SIG-M5 treated with dmso at 0.1 percent for 504 hours (cell line): ENCODE data around the gene ANTXRL.
"Not testable (repeated sequence)": the region's sequence is repeated elsewhere in the genome, so short reads cannot be mapped to it uniquely, and the experiment has no call there.

Experiments used
- DNase-seq: peaks from one replicate; lab custom pipeline; 2025; ENCODE audit not compliant: unreplicated experiment; lab: John Stamatoyannopoulos, UW

ANTXRL gene

DNA sequence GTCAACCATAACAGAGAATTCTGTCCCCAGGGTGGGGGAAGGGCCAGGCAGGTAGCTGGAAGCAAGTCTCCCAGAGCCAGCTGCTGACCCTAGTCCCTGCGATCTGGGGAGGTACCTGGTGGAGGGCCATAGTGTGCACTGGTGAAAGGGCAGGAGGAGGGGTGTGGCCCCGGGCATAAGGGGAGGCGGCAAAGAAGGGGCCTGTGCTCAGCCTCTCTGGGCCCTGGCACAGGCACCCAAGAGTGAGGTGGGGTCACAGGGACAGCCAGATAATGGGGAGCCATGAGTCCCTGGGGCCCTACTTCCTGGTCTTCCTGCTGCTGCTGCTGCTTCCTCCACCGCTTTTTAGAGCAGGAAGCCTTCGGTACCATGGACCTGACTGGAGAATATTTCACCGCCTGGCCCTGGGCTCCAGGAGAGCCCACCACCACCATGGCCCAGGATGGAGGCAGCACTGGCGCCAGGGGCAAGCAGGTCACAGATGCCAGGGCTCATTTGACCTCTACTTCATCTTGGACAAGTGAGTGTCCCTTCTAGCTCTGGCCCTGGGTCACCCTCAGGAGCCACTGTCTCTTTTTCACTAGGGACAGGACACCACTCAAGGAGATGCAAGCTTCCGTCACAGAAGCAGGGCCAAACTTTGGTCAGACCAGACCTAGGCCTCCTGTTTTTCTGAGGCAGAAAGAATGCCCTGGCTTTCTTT lies at the start of gene ANTXRL:
Gene ANTXRL (plus strand): TSS at position 7 of the 703 bp plus-strand sequence. CDS start 266 bp downstream, at position 273.
- no peak for DNase-seq

DNA sequence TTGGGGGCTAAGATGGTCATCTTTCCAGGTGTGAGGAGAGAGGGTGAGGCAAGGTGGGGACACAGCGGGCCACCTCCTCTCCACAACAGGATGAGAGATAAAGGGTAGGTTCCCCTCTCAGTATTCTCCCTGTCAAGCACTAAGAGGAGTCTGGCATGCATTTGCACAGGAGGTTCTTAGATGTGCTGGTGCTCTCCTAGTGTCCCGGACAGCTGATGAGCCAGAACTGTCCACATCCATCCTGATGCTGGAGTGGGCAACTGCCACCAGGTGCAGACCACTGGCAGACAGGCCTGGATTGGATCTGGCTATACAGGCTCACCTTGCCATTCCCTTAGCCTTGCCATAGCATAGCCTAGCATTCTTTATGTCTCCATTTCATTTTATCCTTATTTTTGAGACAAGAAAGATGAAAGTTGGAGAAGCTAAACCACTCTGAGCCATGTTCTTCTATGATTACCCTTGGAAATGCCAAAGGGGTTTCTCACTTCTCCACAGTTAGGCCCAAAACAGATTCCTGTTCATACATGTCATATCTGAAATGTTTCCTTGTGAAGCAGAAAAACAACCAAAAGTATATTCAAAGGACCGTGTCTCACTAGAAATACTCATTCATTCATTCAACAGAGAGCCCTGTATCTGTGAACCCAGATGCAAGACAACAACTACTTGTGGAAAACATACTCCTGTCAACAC lies 48.8 kb upstream of the ANTXRL start:
- no peak for DNase-seq

DNA sequence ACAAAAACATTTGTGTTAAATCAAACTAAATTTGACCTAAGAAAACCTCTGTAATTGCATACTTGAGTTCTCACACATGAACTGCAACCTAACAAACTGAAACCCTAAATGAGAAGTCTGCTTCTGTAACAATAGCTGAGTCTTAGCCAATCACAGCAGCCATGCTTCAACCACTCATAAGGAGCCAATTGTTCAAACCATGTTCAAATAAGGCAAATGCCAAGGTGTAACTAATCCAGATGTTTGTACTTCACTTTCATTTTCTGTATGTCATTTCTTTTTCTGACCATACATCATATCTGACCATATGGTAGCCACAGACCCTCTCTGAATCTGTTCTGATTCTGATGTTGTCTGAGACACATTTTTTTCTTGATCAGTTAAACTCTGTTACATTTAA lies 47.5 kb upstream of the ANTXRL start:
- no peak for DNase-seq

DNA sequence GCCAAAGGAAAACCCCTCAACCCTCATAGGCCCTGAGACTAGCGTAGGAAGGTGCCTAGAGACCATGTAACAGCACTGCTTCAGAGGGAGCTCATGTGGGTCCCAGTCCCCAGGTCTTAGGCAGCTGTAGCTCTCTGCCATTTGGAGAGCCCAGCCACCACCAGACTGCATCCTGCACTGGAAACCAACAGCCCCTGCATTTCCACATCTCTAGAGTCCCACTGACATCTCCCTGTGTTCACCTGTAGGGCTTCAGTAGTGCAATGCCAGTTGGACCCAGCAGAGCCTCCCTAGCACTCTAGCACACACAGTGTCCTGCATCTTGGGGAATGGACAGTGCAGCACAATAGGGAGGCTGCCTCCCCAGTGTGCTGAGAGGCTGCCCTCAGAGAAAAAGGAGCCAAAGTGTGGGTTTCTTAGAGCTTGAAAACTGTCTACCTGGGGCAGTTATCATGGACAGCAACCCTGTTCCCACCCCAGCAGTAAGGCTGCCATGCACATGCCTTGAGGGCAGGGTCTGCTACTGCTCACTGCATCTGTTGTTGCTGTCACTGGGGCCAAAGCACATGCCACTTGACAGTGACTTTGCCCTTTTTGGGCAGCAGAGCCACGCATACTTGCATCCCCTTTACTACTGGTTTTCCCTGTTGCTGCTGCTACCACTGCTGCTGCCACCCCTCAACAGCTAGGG lies 46.7 kb upstream of the ANTXRL start:
- no peak for DNase-seq

DNA sequence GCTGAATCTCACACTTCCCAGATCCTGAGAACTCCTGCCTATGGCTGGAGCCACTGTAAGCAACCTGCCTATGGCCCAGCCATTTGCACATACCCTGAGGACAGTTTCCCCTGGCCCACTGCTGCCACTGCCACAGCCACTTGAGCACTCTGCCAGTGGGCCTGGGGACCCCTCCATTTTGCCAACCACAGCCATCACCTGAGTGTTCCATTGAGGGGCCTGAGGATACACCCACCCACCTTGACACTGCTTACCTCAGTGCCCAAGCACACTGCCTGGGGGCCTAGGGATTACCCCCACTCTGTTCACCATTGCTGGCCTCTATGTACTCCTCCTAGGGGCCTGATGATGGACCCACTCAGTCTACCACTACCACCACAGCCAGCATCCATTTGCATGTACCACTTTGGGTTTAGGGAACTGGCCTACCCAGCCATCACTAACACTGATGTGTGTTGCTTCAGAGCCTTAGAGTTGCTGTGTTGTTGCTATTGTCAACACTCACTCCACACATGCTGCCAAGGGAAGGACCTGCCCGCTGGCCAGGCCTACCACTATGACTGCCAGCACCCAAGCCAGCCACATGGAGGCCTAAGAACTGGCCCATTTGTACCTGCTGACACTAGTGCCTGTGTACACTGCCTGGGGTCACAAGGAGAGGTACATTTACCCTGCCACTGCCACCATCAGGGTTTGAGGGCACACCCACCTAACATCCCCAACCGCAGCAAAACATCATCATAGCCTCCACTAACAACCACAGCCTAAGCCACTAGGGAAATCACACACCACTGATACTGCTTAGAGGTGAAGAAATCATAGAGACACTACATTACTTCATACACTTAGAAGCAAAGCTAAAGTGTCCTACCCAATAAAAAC lies 45.9 kb upstream of the ANTXRL start:
- DNase-seq = no peak

DNA sequence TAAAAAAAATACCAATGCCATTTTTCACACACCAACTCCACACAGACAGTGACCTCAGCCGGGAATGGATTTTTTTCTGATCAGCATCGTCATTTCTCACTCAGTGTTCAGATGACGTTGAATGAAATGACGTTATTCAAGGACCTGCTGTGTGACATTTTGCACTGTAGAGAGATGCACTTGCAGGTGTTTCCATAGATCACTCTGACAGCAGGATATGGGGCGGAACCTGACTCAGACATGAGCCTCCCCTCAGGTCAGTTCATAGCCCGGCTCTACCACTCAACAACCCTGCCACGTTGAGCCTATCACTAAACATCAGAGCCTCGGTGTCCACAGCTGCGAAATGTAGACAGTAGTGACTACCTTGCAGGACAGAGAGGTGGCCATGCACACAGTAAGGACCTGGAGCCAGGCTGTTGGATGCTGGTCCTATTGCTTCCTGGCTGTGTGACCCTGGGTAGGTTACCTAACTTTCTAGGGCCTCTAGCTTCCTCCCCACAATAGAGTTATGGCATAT lies 41.4 kb upstream of the ANTXRL start:
- DNase-seq = no peak

DNA sequence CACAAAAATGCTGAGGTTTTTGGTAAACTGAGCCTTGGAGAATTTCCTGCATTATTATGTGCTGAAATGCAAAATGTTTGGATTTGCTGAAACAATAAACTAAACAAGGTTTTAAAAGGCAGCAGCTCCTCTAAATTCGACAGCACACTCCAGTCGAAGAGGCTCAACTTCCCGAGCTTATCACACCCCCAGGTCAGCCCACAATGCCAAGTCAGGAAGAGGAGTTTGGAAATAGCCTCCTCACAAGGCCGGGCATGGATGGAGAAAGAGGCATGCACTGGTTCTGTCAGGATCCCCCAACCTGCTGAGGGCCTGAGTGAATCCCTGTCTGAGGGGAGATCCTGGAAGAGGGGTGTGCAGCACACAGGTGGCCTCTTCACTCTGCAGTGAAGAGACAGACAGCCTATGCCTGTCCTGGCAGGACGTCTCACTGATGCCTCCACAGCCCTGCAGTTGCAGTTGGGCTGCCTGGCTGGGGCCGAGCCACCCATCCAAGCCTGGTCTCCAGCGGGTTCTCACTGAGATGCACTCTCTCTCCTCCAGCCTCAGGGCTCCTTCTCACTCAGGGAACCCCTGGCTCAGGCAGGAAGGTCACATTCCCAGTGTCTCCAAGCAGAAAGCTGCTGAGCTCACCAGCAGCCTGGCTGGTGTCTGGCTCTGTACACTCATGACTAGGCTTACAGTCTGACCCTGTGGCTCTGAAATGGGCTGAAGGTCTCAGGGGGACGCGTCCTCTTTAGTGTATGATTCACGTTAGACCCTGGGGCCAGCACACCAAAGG lies 40.2 kb upstream of the ANTXRL start:
- not testable (repeated sequence) for DNase-seq

DNA sequence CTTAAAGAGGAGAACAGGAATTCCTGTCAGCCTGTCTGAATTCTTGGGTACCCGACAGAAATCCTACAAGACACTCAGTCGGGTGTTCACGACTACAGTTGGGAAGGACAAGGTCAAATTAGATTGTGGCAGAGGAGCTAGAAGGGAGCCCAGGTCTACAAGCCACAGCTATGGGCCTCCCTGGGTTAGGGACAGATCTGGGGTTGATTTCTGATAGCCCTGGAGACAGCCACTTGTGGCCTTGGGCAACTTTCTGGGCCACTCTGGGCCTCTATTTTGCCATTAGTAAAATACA lies 39.7 kb upstream of the ANTXRL start:
- DNase-seq = no peak

DNA sequence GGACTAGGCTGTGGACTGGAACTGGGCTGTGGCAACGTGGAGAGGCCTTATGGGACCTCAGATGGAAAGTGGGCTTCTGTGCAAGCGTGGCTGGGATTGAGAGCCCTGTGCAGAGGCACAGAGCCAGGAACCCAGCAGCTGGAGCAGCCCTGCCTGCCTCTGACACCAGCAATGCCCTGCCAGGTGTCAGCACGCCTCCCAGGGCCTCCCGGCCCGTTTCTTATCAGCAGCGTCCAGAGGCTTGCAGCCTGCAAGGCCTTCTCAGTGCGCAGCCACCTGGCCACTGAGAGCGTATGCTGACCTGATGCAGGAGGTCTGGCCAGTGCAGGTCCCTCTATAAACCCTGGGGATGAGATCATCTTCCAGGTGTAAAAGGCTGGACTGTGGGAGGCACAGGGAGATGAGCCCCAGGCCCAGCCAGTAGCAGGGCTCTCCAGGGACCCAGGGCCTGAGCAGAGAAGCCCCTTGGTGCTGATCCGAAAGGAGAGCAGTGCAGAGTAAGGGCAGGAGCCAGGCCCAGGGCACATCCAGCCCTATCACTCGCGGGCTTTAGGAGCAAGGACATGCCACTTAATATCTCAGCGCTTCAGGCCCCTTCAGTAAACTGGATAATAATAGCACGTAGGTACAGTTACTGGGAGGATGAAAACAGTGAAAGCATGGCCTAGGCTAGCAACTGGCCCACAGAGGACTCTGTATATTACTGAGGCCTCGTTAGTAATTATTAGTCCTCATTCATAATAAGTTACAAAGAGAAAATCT lies 38.8 kb upstream of the ANTXRL start:
- DNase-seq = no peak

DNA sequence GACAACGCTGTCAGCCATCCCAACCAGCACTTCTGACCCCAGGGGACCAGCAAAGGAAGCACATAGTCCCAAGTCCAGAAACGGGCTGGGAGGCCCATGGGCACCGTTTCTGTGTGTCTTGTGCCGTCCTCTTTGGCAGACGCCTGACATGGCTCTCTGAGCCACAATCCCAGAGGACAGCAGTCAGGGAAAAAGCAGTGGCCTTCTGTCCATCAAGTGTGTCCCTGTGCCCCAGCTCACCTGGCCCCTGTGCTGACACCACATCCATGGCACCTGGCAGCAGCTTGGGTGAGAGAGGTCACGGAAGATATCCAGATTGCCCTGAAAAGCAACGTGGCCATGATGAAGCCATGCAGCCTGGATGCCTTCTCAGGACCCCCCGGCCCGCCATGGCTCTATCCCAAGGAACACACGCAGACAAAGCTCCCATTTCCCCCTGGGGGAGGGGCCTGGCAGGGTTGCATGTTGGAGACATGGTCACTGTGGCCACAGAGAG lies 38.1 kb upstream of the ANTXRL start:
- no peak for DNase-seq

DNA sequence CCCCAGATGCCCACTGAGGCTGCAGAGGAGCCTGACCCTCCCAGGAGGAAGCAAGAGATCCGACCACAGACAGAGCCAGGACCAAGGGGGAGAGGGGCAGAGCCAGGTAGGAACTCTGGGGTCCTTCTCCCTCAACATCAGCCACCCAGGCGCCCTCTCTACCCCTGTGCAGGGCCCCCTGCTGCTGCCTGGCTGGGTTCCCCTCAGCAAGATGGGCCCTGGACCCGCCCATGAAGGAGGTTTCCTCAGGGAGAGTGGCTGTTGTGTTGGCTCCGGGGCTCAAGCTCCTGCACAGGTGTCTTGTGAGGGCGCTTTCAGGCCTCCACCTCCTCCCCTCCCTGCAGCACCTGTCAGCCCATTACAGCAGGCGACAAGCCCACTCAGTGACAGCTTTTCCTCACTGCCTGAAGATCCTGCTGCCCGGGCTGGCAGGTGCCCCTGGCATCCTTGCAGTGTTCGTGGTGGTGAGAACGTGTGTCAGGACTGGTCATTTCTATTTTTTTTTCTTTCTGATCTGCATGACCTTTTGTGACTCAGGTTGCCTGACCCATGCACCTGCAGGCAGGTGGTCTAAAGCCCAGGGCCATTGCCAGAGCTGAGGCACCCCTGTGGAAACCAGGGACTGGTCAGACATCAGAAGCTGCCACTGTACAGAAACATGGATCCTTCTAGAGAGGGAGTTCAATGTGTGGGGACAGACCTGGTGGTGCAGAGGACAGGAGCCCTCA lies 37.0 kb upstream of the ANTXRL start:
- DNase-seq = not testable (repeated sequence)

DNA sequence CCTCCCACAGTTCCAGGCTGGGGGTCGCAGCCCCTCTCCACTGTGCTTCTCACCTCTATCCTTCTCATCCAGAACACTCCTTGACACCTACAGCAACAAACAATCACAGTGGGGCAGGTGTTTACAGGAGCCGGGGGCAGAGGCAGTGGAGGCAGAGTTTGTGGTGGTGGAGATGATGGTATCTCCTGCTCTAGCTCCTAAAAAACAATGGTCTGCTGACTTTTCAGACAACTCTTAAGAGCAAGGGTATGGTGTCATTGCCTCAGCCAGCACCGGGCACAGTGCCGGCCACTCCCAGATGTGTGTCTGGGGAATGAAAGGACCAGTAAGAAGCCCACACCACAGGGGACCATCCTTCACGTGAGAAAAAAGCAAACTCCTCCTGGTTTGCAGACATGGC lies 36.3 kb upstream of the ANTXRL start:
- DNase-seq = no peak

DNA sequence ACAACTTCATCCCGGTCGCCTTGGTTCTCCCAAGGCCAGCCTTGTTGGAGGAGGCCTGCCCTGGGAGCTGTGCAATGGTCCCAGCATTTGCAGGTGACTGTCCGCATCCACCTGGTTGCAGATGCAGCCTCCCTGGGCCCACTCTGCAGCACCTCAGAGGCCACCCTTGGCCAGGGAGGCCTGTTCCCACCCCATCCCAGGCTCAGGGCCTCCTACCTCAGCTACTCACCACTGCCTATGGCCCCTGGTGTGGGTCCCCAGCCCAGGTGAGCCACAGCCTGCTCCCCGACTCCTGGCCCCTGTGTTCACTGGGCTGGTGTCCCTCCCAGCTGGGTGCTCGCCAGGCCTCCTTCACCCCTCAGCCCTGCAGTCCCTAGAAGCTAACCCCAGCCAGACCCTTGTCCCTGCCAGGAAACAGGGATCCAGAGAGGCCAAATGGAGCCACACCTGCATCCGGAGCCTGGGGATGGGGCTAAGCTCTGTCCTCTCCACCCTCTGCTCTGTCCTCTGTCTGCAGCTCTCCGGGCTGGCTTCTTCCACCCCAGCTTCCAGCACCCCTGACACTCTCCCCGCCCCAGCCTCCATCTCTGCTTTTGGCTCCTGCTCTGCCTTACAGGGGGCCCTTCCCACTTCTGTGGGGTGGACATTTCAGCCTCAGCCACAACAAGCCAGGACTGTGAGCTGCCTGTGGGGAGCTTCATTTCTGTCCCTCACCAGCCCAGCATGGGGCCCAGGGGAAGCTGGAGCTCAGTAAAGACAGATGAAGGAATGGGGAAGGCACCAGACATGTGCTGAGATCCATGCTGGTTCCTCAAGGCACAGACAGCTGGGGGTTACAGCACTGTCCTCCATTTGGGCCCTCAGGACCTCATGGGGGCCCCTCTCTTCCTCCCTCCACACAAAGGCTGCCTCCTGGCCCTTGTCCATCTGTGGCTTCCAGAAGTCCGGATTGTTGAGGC lies 35.6 kb upstream of the ANTXRL start:
- DNase-seq = no peak

DNA sequence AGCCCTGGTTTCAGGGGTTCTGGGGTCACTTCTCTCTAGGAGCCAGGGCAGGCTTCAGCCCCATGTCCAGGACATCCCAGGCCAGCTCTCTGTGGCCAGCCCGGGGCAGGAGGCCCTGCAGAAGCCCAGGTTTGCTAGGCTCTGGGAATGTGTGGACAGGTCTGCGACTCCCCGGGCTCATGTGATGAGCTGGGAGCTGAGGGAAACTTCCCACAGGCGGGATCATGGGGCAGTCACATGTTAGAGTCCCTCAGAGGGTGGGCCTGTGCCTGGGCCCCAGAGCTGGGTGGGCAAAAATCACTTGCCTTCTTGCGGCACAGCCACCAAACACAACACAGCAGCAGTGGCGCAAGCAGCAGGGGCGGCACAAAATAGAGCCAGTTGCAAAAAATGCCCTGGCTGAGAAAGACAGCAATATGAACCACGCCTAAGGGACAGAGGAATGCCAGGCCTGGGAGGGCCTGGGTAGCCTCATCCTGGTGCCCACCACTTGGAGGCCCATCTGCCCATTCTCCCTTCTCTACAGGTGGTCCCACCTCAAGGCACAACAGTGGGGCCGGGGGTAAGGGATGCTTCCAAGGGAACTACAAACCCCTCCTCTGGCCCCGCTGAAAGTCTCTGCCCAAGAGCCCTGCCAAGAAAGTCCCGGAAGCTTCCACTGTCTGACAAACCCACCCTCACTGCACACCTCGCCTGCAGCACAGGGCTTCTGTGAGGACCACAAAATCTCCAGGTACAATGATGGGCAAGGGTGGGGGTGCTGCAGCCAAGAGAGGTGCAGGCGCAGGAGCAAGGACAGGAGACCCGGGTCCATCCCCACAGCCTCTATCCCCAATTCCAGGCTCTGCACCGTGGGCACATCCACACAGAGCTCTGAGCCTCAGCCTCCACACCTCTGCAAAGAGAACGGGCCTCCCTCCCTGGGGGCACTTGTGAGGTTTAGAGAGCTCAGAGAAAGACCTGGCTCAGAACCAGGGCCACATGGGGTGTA lies 34.6 kb upstream of the ANTXRL start:
- no peak for DNase-seq

DNA sequence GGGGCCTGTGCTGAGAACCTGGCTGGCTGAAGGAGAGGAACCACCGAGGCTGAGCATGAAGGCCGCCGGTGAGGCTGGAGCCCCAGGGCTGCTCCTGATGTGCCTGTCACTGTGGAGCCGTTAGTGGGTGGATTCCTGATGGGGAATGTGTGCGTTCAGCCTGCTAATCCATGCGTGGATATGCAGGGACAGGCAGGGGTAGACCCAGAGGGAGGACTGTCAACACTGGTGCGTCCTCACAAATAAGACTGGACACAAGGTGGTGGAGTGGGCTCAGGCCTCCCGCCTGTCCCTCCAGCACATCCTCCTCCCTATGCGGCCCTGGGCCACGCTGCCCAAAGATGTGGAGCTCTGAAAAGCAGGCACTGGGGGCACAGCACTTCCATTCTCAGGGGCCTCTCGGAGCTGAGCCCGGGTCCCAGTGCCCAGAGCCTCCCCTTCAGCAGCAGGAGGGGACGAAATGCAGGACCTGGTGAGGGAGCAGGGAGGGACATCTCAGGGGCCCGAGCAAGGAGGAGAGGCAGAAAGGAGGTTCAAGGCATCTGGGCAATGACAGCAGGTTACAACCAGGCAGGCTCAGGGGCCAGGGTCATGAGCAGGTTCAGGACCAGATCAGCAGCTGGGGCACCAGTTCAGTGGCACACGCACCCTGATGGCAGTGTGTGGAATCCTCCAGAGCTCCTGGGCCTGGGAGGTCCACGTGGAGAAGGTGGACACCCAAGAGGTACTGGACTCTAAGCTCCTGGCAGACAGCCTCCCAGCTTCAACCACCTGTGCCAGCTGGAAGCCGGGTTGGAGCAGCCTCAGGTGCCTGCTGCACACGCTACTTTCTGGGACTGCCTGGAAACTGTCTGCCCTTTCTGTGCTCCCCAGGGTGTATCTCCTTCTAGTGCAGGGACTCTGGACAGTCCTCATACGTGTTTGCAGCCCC lies 33.5 kb upstream of the ANTXRL start:
- DNase-seq = no peak
